ENCODE results near the gene SYNE1. TPM values are rescaled to one million over a fixed set of nuclear protein-coding genes. Genes with fewer than 3 reads are reported as not detected.

SYNE1 gene
- total and polyA plus RNA-seq, 10 of the 15 experiments (the other 5 are each of a cell fraction or from before 2014, with no cell fraction given), result 2.3 to 28.7 (median 14.1) TPM

DNA sequence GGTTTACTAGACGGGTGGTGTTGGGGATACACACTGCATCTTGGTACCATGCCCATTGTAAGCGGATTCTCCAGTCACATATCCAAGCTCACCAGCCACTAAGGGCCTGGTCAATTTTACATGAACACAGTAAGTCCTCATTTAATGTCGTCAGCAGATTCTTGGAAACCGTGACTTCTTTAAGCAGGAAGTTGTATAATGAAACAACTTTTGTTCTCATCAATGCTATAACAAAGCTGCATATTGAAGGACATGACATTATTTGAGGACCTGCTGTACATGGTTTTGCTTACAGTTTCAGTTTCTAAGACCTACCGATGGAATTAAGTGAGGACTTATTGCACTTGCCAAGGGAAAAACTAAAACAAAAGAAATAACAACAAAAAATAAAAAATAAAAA is 295.6 kb downstream of the SYNE1 start:
- no peak for ATAC-seq
- Histone ChIP-seq H3K27ac (ENCODE audit: control insufficient read depth, insufficient read depth) (no peak overlapping the region), H3K79me2 (ENCODE audit: control insufficient read depth, insufficient read depth, low read length) (no peaks in the 10 kb centered on the region), H3K9me3 (replicated peaks; ENCODE audit: control insufficient read depth, insufficient read depth, low read length) (no peaks in the 10 kb centered on the region), H3K36me3 (ENCODE audit: control insufficient read depth in 2 of 2, insufficient read depth in 2 of 2, low read length in 1 of 2) (no peaks in the 10 kb centered on the region), H3K27me3 (replicated peaks in 1 of 2; ENCODE audit: control insufficient read depth in 2 of 2, insufficient read depth in 2 of 2, low read length in 1 of 2) (no peaks in the 10 kb centered on the region; a peak in 1 of 4 replicates), H4K20me1 (ENCODE audit: control insufficient read depth, insufficient read depth) (no peaks in the 10 kb centered on the region), H3K9ac (ENCODE audit: control insufficient read depth, insufficient read depth, low read length) (no peak overlapping the region), H3K4me3 (no peak overlapping the region), H3K4me2 (ENCODE audit: control insufficient read depth, insufficient read depth) (no peak overlapping the region), H2AFZ (ENCODE audit: control insufficient read depth, low read depth, low read length) (no peak overlapping the region), H3K4me1 (ENCODE audit: control insufficient read depth, insufficient read depth, low read length) (no peaks in the 10 kb centered on the region)
- ChIA-PET SMC1A (ENCODE audit: uncharacterized antibody, unreplicated experiment) (interaction anchor here (0.7 kb wide), 1 partner anchor 40 kb away, joined by 3 read pairs; no protein-coding TSS in a partner anchor), POLR2A (no interaction called here), RAD21 (ENCODE audit: unreplicated experiment) (no interaction called here), CTCF (no interaction called here)
- WGBS (ENCODE audit: insufficient coverage, insufficient replicate concordance, low lambda C conversion rate, missing lambda C conversion rate), result 40% methylated on average over 5 of the region's 5 CpGs
- in situ Hi-C loops (cut with MboI) (no loop called here), intact Hi-C loops (cut with micrococcal nuclease; ENCODE audit: unreplicated experiment) (no loop called here)
- TF ChIP-seq, protein P1, sequence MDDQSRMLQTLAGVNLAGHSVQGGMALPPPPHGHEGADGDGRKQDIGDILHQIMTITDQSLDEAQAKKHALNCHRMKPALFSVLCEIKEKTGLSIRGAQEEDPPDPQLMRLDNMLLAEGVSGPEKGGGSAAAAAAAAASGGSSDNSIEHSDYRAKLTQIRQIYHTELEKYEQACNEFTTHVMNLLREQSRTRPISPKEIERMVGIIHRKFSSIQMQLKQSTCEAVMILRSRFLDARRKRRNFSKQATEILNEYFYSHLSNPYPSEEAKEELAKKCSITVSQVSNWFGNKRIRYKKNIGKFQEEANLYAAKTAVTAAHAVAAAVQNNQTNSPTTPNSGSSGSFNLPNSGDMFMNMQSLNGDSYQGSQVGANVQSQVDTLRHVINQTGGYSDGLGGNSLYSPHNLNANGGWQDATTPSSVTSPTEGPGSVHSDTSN (IDR thresholded peaks at IDR 0.05; ENCODE audit: insufficient replicate concordance, low read depth, low read length), result no peak
- TF ChIP-seq SMAD5 (IDR thresholded peaks at IDR 0.05; ENCODE audit: low read depth) (no peak), PAX5 (IDR thresholded peaks at IDR 0.05; ENCODE audit: borderline replicate concordance, low read depth, low read length) (no peak), CEBPB (IDR thresholded peaks at IDR 0.05; ENCODE audit: borderline replicate concordance in 1 of 2, low read depth in 2 of 2, low read length in 2 of 2) (no peak), PAX8 (IDR thresholded peaks at IDR 0.05) (no peak), CHD2 (IDR thresholded peaks at IDR 0.05; ENCODE audit: borderline replicate concordance, low read depth, low read length) (no peak), RUNX3 (IDR thresholded peaks at IDR 0.05; ENCODE audit: low read length) (no peak), ZNF217 (IDR thresholded peaks at IDR 0.05) (no peak), KLF5 (IDR thresholded peaks at IDR 0.05; ENCODE audit: partially characterized antibody) (no peak), HCFC1 (IDR thresholded peaks at IDR 0.05; ENCODE audit: low read length) (no peak), ZNF274 (IDR thresholded peaks at IDR 0.05; ENCODE audit: insufficient read depth, insufficient read length) (no peak), NFYA (IDR thresholded peaks at IDR 0.05; ENCODE audit: borderline replicate concordance, low read depth, low read length) (no peak), NBN (IDR thresholded peaks at IDR 0.05) (no peak), RCOR1 (conservative IDR thresholded peaks at IDR 0.05; ENCODE audit: low read depth, low read length) (no peak), SRF (IDR thresholded peaks at IDR 0.05; ENCODE audit: low read depth in 2 of 2, low read length in 2 of 2) (no peak)
- TF ChIP-seq, protein P2, sequence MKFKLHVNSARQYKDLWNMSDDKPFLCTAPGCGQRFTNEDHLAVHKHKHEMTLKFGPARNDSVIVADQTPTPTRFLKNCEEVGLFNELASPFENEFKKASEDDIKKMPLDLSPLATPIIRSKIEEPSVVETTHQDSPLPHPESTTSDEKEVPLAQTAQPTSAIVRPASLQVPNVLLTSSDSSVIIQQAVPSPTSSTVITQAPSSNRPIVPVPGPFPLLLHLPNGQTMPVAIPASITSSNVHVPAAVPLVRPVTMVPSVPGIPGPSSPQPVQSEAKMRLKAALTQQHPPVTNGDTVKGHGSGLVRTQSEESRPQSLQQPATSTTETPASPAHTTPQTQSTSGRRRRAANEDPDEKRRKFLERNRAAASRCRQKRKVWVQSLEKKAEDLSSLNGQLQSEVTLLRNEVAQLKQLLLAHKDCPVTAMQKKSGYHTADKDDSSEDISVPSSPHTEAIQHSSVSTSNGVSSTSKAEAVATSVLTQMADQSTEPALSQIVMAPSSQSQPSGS (IDR thresholded peaks at IDR 0.05; ENCODE audit: low read length), result no peak
- TF ChIP-seq, protein P3, sequence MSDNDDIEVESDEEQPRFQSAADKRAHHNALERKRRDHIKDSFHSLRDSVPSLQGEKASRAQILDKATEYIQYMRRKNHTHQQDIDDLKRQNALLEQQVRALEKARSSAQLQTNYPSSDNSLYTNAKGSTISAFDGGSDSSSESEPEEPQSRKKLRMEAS (IDR thresholded peaks at IDR 0.05; ENCODE audit: low read depth, low read length), result no peak
- no TSS peak for BruUV-seq (replicated peaks)
- no peak for FAIRE-seq
- no peak for DNase-seq (ENCODE audit: low read depth, low spot score)
